ENCODE data around the gene TMEM190.

TMEM190 gene

GRCh38 chr19:55355213-55355821 lies 21.3 kb upstream of the TMEM190 start:
- TF ChIP-seq CTCF (IDR thresholded peaks at IDR 0.05), result no peak

- no peak for TF ChIP-seq CTCF (IDR thresholded peaks at IDR 0.05)
Measured at GRCh38 chr19:55358493-55358892, 18.1 kb upstream of the TMEM190 start.

GRCh38 chr19:55358943-55359908 lies 17.4 kb upstream of the TMEM190 start:
- TF ChIP-seq CTCF (IDR thresholded peaks at IDR 0.05), result no peak

- TF ChIP-seq CTCF (IDR thresholded peaks at IDR 0.05), result no peak
Measured at GRCh38 chr19:55360902-55361301, 15.7 kb upstream of the TMEM190 start.

GRCh38 chr19:55362174-55362989 lies 14.2 kb upstream of the TMEM190 start:
- no peak for TF ChIP-seq CTCF (IDR thresholded peaks at IDR 0.05)

- TF ChIP-seq CTCF (IDR thresholded peaks at IDR 0.05), result no peak
Measured at GRCh38 chr19:55362990-55363716, 13.5 kb upstream of the TMEM190 start, which contains the start of gene GARIN5B. TSS of gene GARIN5B (minus strand) at chr19:55363260. CDS start at chr19:55363066, 194 bp downstream.

- TF ChIP-seq CTCF (IDR thresholded peaks at IDR 0.05), result no peak
Measured at GRCh38 chr19:55365245-55365644, 11.4 kb upstream of the TMEM190 start.

Measured in LNCAP (cell line).